ENCODE data around the gene PRKD2. TPM values are rescaled to one million over a fixed set of nuclear protein-coding genes. Genes with fewer than 3 reads are reported as not detected.

Gene PRKD2
- total and polyA plus RNA-seq, 10 of the 15 experiments (the other 5 are each of a cell fraction or from before 2014, with no cell fraction given) = 2.3 to 98.8 (median 32.9) TPM

GRCh38 chr19:46668662-46669061 lies 48.3 kb downstream of the PRKD2 start:
- TF ChIP-seq NR2C2 (IDR thresholded peaks at IDR 0.05; ENCODE audit: borderline replicate concordance, control insufficient read depth, insufficient read length, low read depth) (no peak), ZNF207 (IDR thresholded peaks at IDR 0.05; ENCODE audit: borderline replicate concordance) (no peak), USF2 (IDR thresholded peaks at IDR 0.05; ENCODE audit: borderline replicate concordance, low read depth, low read length) (no peak), PBX3 (IDR thresholded peaks at IDR 0.05; ENCODE audit: insufficient replicate concordance, low read depth, low read length) (no peak), E2F4 (IDR thresholded peaks at IDR 0.05; ENCODE audit: low read depth, low read length) (no peak), BCLAF1 (IDR thresholded peaks at IDR 0.05) (no peak), ZBED1 (IDR thresholded peaks at IDR 0.05; ENCODE audit: borderline replicate concordance) (no peak), FOXM1 (IDR thresholded peaks at IDR 0.05; ENCODE audit: low read depth, low read length) (no peak), BRCA1 (IDR thresholded peaks at IDR 0.05; ENCODE audit: low read depth, low read length) (no peak), RUNX3 (IDR thresholded peaks at IDR 0.05; ENCODE audit: low read length) (no peak), ATF3 (IDR thresholded peaks at IDR 0.05; ENCODE audit: borderline replicate concordance, extremely low read depth, low read depth, low read length) (no peak), PRDM15 (CRISPR knock-in tag; IDR thresholded peaks at IDR 0.05) (no peak)
- POLR2A ChIA-PET = no interaction called here

More at GRCh38 chr19:46668662-46669061, 48.3 kb downstream of the PRKD2 start:
- Histone ChIP-seq H4K20me1 (ENCODE audit: control insufficient read depth, insufficient read depth) (no peaks in the 10 kb centered on the region), H3K4me3 (no peak overlapping the region), H3K9ac (ENCODE audit: control insufficient read depth, insufficient read depth, low read length) (no peak overlapping the region), H3K36me3 (ENCODE audit: control insufficient read depth in 2 of 2, insufficient read depth in 2 of 2, low read length in 1 of 2) (peaks cover 0 to 3% of the 10 kb centered on the region in 2 experiments; a peak in 2 of 4 replicates), H3K79me2 (ENCODE audit: control insufficient read depth, insufficient read depth, low read length) (no peaks in the 10 kb centered on the region), H3K9me3 (replicated peaks; ENCODE audit: control insufficient read depth, insufficient read depth, low read length) (no peaks in the 10 kb centered on the region), H3K27me3 (replicated peaks in 1 of 2; ENCODE audit: control insufficient read depth in 2 of 2, insufficient read depth in 2 of 2, low read length in 1 of 2) (no peaks in the 10 kb centered on the region), H3K4me1 (ENCODE audit: control insufficient read depth, insufficient read depth, low read length) (no peaks in the 10 kb centered on the region), H3K4me2 (ENCODE audit: control insufficient read depth, insufficient read depth) (no peak overlapping the region), H3K27ac (ENCODE audit: control insufficient read depth, insufficient read depth) (no peak overlapping the region), H2AFZ (ENCODE audit: control insufficient read depth, low read depth, low read length) (no peak overlapping the region)
- FAIRE-seq (no peak), ATAC-seq (no peak), DNase-seq (ENCODE audit: low read depth, low spot score) (no peak)
- RAD21 ChIA-PET (ENCODE audit: unreplicated experiment) = no interaction called here
- in situ Hi-C loops (cut with MboI) = loop anchor here (5.0 kb wide), 1 partner anchor 136 kb away; no protein-coding TSS in a partner anchor
- SMC1A ChIA-PET (ENCODE audit: uncharacterized antibody, unreplicated experiment) = no interaction called here
- 65% methylated on average over 3 of the region's 3 CpGs for WGBS (ENCODE audit: insufficient coverage, insufficient replicate concordance, low lambda C conversion rate, missing lambda C conversion rate)
- intact Hi-C loops (cut with micrococcal nuclease; ENCODE audit: unreplicated experiment) = no loop called here
- CTCF ChIA-PET = no interaction called here
- no TSS peak for BruUV-seq (replicated peaks)

All from GM12878 (cell line).